ENCODE measurements around the gene CYP26C1.

The CYP26C1 gene

DNA sequence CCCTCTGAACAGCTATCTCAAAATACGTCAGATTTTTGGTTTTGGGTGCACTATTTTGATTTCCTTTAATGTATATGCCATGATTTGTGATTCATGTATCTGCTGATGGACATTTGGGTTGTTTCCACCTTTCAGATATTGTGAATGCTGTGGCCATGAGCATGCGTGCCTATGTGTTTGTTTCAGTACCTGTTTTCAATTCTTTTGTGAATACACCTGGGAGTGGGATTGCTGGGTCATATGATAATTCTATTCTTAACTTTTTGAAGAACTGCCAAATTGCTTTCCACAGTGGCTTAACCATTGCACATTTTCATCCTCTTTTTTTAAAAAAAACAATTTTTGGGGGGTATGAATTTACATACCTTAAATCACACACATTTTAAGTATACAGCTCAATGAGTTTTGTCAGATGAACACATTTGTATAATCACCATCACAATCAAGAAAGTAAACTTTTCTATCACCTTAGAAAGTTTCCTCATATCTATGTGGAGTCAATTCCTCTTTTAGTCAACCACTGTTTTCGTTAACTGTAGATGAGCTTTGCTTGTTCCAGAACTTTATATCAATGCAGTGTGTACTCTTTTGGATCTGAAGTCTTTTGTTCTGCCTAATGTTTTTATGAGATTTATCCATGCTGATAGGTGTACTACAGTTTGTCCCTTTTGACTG is 50.0 kb downstream of the CYP26C1 start:
- H3K4me1 Mint-ChIP-seq (ENCODE audit: low read depth): peaks cover 4% of the 10 kb centered on the region
- H3K4me3 Mint-ChIP-seq: no peak overlapping the region
- no peaks in the 10 kb centered on the region for H3K36me3 Mint-ChIP-seq
- no peak overlapping the region for H3K27ac Mint-ChIP-seq
- H3K27me3 Mint-ChIP-seq: peaks cover 8% of the 10 kb centered on the region
- no peaks in the 10 kb centered on the region for H3K9me3 Mint-ChIP-seq (ENCODE audit: low read depth)

DNA sequence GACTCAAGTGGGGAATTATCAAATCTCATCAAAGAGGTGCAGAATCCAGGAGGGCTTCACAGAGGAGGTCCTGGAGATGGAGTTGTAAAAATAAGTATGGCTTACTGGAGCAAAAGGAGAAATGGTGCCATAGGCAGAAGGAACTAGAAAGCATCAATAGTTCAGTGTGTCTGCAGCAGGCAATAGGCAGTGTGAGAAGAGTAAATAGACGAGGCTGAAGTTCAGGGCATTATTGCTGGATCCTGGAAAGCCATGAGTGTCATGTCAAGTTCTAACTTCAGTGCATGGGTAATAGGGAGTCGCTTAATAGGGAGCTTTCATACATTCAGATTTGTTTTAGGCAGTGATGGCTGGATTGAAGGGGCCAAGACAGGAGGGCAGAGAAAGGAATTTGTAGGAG is 52.4 kb downstream of the CYP26C1 start:
- no peaks in the 10 kb centered on the region for H3K36me3 Mint-ChIP-seq
- no peaks in the 10 kb centered on the region for H3K9me3 Mint-ChIP-seq (ENCODE audit: low read depth)
- no peak overlapping the region for H3K4me3 Mint-ChIP-seq
- peaks cover 8% of the 10 kb centered on the region for H3K27me3 Mint-ChIP-seq
- H3K4me1 Mint-ChIP-seq (ENCODE audit: low read depth): peaks cover 9% of the 10 kb centered on the region
- no peak overlapping the region for H3K27ac Mint-ChIP-seq

- no peaks in the 10 kb centered on the region for H3K9me3 Mint-ChIP-seq (ENCODE audit: low read depth)
- no peak overlapping the region for H3K4me3 Mint-ChIP-seq
- peaks cover 8% of the 10 kb centered on the region for H3K27me3 Mint-ChIP-seq
- H3K36me3 Mint-ChIP-seq: no peaks in the 10 kb centered on the region
- H3K4me1 Mint-ChIP-seq (ENCODE audit: low read depth): peaks cover 12% of the 10 kb centered on the region
- no peak overlapping the region for H3K27ac Mint-ChIP-seq
Observed at GRCh38 chr10:93115661-93116383, 55.2 kb downstream of the CYP26C1 start.
